Stimulated activated CD8-positive, alpha-beta memory T cell treated with anti-CD3 and anti-CD28 coated beads, Interleukin-15, amount 100 ng/mL, for 48 hours (primary cell): ENCODE data around the gene SLC41A1.
A peak's percentile ranks its signal among the peaks of the same experiment; 100 is the strongest.

Experiments
- DNase-seq, 2 donors: peaks; one replicate each; pipeline ENCODE4 v3.0.0-alpha.2; 2020; ENCODE audit warnings: low read depth in 2 of 2

Gene SLC41A1

GRCh38 chr1:205822397-205822796 lies 9.4 kb upstream of the SLC41A1 start:
- no peak for DNase-seq

- DNase-seq, result no peak
These were observed 5.0 kb upstream of the SLC41A1 start for GRCh38 chr1:205817988-205818387.

- DNase-seq, result no peak
These were observed 4.4 kb upstream of the SLC41A1 start for GRCh38 chr1:205817364-205817763.

GRCh38 chr1:205813755-205814058 lies 709 bp upstream of the SLC41A1 start:
- DNase-seq, result no peak

GRCh38 chr1:205812271-205812877 lies 624 bp downstream of the SLC41A1 start:
- DNase-seq, result no peak

GRCh38 chr1:205811660-205812059 lies 1.3 kb downstream of the SLC41A1 start:
- no peak for DNase-seq

- DNase-seq, result no peak
These were observed 2.4 kb downstream of the SLC41A1 start for GRCh38 chr1:205810448-205811157.

- no peak for DNase-seq
These were observed 3.1 kb downstream of the SLC41A1 start for GRCh38 chr1:205809942-205810345.

- no peak for DNase-seq
These were observed 3.5 kb downstream of the SLC41A1 start for GRCh38 chr1:205809469-205809868.

- DNase-seq, result peak; percentile 39 to 49
These were observed 7.8 kb downstream of the SLC41A1 start for GRCh38 chr1:205805082-205805711.

- DNase-seq, result no peak
These were observed 8.4 kb downstream of the SLC41A1 start for GRCh38 chr1:205804605-205805004.

GRCh38 chr1:205803986-205804385 lies 9.0 kb downstream of the SLC41A1 start:
- DNase-seq, result no peak

- DNase-seq, result no peak
These were observed 10.9 kb downstream of the SLC41A1 start for GRCh38 chr1:205802060-205802459.

- DNase-seq, result no peak
These were observed 11.9 kb downstream of the SLC41A1 start for GRCh38 chr1:205800981-205801703.

- no peak for DNase-seq
These were observed 12.6 kb downstream of the SLC41A1 start for GRCh38 chr1:205800427-205800826.

- no peak for DNase-seq
These were observed 14.4 kb downstream of the SLC41A1 start for GRCh38 chr1:205798577-205798976.

- DNase-seq, result no peak
These were observed 15.8 kb downstream of the SLC41A1 start for GRCh38 chr1:205797168-205797567.

GRCh38 chr1:205794011-205794730 lies 18.8 kb downstream of the SLC41A1 start:
- no peak for DNase-seq

GRCh38 chr1:205792961-205793673 lies 19.9 kb downstream of the SLC41A1 start:
- DNase-seq, result no peak

- DNase-seq, result no peak
These were observed 20.5 kb downstream of the SLC41A1 start for GRCh38 chr1:205792481-205792881.

GRCh38 chr1:205791568-205792180 lies 21.3 kb downstream of the SLC41A1 start:
- DNase-seq, result peak in 1 of 2 donors; percentile 25
